ENCODE data around the gene BTBD19.
A peak's percentile ranks its signal among the peaks of the same experiment; 100 is the strongest.
"Not testable (repeated sequence)": the region's sequence is repeated elsewhere in the genome, so short reads cannot be mapped to it uniquely, and the experiment has no call there.

The BTBD19 gene

GRCh38 chr1:44808063-44808937, at the start of gene BTBD19:
Gene BTBD19, plus strand, starts transcription at chr1:44808523. Its CDS starts 298 bp downstream, at chr1:44808821.
- DNase-seq = peak; percentile 30

GRCh38 chr1:44759077-44759476, 49.2 kb upstream of the BTBD19 start:
- DNase-seq = no peak

- DNase-seq = no peak
Observed at GRCh38 chr1:44760876-44761275, 47.4 kb upstream of the BTBD19 start.

- not testable (repeated sequence) for DNase-seq
Observed at GRCh38 chr1:44766421-44766820, 41.9 kb upstream of the BTBD19 start.

GRCh38 chr1:44775078-44775929, 33.0 kb upstream of the BTBD19 start, which contains the start of gene RPS8:
Gene RPS8, plus strand, starts transcription at chr1:44775540. Its CDS starts 57 bp downstream, at chr1:44775597.
- DNase-seq = peak; percentile 75

- no peak for DNase-seq
Observed at GRCh38 chr1:44775930-44776729, 32.2 kb upstream of the BTBD19 start.

- no peak for DNase-seq
Observed at GRCh38 chr1:44776730-44777068, 31.6 kb upstream of the BTBD19 start.

- DNase-seq = no peak
Observed at GRCh38 chr1:44777547-44777946, 30.8 kb upstream of the BTBD19 start.

- no peak for DNase-seq
Observed at GRCh38 chr1:44777969-44778635, 30.2 kb upstream of the BTBD19 start.

GRCh38 chr1:44778705-44779576, 29.4 kb upstream of the BTBD19 start:
- DNase-seq = no peak

GRCh38 chr1:44780583-44781121, 27.7 kb upstream of the BTBD19 start:
- DNase-seq = no peak

GRCh38 chr1:44783697-44784093, 24.6 kb upstream of the BTBD19 start:
- no peak for DNase-seq

GRCh38 chr1:44784094-44785028, 24.0 kb upstream of the BTBD19 start:
- no peak for DNase-seq

- no peak for DNase-seq
Observed at GRCh38 chr1:44785029-44785380, 23.3 kb upstream of the BTBD19 start.

GRCh38 chr1:44785501-44786137, 22.7 kb upstream of the BTBD19 start:
- no peak for DNase-seq

- DNase-seq = no peak
Observed at GRCh38 chr1:44786138-44786840, 22.0 kb upstream of the BTBD19 start.

GRCh38 chr1:44786841-44787426, 21.4 kb upstream of the BTBD19 start:
- no peak for DNase-seq

- DNase-seq = no peak
Observed at GRCh38 chr1:44787506-44787905, 20.8 kb upstream of the BTBD19 start.
